Stimulated activated CD8-positive, alpha-beta memory T cell treated with anti-CD3 and anti-CD28 coated beads, Interleukin-7, amount 100 ng/mL, for 1 hour (primary cell): ENCODE data around the gene UBE2M.

Experiments used
- DNase-seq, 2 donors: peaks; one replicate each; pipeline ENCODE4 v3.0.0-alpha.2; 2020; ENCODE audit warnings: low read depth in 2 of 2

Gene UBE2M

DNA sequence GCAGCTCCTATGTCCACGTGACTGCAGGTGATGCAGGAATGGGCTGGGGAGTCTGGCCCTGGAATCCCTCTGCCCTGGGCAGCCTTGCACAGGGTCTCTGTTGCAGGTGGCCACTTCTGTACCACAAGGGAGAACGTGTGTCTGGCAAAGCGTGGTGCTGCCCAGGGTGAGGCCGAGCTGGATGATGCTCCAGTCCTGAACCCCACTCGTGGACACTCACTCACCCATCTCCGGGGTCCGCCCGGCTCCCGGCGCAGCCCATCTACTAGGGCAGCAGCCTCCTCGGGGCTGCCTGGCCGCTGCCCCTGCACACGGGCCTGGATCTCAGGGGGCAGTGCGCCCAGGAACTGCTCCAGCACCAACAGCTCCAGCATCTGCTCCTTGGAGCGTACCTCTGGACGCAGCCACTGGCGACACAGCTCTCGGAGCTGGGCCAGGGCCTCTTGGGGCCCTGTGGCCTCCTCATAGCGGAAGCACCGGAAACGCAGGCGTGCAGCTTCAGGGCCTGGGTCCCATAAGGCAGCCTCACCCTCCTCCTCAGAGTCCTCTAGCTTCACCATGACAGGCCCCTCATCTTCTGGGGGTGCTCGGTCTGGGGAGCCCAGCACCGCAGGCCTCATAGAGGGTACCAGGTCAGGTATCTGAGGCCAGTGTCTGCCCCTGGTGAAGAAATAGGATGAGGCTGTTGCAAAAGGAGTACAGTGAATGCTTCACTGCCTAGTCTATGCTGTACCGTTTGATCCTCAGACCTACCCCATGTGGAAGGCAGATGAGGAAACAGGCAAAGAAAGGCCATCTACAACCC lies 12.6 kb upstream of the UBE2M start:
- DNase-seq, result no peak

DNA sequence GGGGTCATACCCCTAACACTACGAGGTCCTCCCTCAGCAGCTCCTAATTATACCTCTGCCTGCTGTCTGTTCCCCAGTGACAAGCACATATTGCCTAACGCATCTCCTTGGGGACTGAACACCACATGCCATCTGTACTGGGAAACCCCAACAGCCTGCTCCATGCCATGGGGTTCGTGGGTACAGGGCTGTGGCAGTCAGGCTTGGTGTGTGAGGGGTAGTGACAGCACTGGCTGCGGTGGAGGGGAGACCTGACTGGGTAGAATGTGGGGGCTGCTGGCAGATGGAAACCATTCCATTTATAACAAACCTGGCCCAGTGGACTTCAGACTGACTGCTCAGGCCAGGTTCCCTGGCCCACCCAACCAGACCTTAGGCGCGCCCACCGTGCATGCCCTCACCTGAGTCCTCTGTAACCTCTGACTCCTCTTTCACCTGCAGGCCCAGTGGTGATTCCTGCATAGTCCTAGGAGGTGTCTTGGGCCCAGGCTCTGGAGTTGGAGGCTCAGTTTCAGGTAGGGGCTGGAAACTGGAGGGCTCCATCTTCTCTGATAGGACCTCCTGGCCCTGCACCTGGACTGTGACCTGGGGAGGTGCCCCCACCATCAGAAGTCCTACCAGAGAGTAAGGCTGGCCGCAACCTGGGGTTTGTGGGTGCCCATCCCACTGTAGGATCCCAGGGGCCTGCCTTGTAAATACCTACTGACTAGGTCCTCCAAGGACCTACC lies 11.7 kb upstream of the UBE2M start:
- no peak for DNase-seq

DNA sequence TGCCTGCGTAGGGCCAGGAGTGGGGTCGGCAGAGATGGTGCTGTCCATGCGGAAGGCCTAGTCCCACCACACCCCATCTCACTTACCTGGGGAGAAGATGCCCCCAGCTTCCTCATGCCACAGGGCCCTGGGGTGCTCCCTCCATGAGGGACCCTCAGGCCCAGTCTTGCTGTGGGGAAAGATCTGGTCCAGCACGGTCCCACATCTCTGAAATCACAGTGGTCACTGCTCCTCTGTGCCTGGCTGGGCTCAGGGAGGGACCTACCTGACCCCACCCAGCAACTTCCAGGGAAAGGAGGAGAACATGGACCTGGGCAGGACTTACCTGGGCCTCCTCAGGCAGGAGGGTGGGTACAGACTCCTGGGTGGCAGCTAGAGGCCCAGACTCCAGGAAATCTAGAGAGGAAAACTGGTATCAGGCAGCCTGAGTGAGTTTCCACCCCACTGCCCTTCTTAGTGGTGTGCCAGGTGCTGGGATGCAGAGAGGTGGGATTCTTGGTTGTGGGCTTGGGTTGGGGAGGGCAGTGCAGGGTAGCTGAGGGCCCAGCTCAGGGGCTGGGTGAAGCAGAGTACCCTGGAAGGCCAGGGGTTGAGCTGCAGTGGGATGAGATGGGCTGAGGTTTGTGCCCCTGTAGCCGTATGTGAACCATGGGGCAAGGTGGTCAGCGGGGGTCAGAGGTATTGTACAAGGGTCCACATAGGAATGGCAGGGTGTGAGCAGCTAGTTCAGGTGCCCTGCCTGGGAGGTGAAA lies 11.0 kb upstream of the UBE2M start:
- DNase-seq, result no peak

DNA sequence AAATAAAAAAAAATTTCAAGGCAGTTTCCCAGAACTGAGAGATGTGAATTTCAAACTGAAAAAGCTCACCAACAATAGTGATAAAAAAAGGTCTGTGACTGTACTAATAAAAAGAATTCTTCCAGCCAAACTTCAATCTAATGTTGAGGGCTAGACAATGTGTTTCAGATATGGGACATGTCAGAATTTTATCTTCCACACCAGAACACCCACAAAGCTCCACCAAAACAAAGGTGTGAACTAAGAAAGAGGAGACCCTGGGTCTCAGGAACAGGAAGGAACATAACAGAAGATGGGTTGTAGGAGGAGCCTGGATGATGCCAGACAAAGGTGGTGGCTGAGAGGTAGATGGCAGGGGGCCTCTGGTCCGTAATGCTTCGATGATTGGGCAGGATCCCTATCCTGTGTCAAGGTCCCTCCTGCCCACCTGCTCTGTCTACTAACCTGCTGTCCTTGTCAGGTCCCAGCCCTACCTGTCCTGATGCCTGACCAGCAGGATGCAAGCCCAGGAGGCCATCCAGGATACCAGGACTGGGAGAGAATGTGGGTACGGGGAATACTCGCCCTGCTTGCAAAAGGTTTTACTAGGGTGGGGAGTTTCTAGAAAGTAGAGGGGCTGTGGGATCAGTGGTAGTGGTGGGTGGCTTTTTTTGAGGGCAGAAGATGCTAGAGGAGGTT lies 10.2 kb upstream of the UBE2M start:
- DNase-seq, result no peak

DNA sequence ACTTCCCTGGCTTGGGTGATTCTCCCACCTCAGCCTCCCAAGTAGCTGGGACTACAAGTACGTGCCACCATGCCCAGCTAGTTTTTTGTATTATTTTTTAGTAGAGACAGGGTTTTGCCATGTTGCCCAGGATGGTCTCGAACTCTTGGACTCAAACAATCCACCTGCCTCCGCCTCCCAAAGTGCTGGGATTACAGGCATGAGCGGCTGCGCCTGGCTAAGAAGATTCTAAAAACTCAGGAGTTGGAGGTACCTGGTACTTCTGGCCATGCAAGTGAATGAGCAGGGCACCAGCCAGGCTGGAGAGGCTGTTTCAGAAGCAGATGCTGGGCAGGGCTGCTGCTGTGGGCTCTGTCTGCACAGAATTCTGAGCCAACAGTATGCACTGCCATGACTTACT lies 8.6 kb upstream of the UBE2M start:
- no peak for DNase-seq

DNA sequence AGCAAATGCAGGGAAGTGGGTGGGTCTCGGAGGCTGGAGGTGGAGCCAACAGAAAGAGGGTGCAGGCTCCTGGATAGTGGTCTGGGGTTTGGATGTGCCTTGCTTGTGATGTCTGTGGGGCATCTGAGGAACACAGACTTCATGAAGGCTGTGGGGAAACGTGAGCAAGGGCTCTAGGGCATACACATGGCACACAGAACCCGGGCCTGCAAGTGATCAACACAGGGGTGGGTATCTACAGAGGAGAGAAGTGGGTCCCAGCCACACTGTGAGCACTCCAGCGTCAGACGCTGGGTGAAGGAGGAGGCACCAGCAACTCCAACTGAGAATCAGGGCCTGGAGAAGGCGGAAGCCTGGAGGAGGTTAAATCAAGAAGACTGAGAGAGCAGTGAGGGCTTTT lies 5.4 kb upstream of the UBE2M start:
- no peak for DNase-seq

DNA sequence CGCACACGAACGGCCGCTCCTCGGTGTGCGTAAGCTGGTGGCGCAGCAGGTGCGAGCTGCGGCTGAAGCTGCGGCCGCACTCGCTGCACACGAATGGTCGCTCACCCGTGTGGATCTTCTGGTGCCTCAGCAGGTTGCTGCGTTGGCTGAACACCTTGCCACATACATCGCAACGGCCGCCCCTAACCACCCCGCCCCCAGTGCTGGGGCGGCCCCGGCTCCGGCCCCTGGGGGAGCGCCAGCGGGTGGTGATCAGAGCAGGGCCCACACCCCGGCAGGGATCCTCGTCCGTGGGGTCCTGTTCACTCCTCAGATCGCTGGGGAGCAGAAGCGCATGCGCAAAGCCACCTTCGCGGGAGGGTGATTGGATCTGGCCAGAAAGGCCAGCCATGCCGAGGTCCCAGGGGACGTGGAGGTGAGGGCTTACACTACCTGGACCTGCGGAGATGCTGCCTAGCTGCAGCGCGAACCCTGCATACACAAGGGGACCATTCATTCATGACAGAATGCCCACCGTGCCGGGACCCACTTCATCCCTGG lies 4.7 kb upstream of the UBE2M start:
- no peak for DNase-seq

DNA sequence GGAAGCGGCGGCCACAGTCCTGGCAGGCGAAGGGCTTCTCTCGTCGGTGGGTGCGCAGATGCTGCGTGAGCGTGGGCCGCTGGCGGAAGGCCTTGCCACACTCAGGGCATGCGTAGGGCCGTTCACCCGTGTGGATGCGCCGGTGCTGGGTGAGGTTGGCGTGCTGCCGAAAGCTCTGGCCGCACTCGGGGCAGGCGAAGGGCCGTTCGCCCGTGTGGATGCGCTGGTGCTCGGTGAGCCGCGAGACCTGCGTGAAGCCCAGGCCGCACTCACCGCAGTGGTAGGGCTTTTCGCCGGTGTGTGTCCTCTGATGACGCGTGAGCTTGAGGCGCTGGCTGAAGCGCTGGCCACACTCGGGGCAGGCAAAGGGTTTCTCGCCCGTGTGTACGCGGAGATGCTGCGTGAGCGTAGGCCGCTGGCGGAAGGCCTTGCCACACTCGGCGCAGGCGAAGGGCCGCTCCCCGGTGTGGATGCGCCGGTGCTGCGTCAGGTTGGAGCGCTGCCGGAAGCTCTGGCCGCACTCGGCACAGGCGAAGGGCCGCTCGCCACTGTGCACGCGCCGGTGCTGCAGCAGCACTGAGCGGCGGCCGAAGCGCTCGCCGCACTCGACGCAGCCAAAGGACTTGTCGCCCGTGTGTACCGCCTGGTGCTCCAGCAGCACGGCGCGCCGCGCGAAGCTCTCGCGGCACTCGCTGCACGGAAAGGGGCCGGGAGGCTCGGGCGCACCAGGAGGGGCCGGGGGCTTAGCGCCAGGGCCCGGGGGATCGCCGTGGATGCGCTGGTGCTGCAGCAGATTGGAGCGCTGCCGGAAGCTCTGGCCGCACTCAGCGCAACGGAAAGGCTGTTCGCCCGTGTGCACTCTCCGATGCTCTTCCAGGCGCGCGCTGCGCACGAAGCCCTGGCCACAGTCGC lies 4.0 kb upstream of the UBE2M start:
- DNase-seq, result no peak

DNA sequence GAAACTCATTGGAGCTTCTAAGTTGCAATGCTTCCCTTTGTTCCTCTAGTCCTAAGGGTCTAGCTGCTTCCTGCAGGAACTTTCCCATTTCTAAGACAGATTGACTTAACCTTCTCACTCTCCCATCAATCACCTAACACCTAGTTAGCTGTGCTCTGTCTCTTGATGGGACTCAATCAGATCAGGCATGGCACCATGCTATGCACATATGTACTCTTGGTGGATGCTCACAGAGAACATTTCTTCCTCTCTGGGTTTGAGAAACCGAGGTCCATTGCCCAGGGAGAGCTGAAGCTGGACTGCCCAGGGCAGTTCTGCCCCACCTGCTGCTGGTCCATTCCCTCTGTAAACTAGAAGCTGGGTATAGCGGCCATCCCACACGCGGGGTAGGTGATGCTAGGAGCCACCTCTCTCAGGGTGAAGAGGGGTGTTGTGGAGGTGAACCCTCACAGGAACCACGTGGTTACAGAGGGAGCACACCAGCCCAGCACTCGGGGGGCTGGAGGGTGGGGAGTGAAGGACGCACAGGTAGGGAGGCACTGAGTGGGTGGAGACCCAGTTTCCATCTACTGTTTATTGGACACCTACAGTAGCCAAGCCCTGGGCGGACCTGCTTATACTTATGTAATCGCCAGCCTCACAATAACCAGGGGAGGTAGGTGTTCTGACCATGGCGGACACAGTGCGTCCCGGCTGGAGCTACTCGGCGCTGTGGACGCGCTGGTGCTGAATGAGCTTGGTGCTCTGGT lies 3.1 kb upstream of the UBE2M start:
- DNase-seq, result no peak

DNA sequence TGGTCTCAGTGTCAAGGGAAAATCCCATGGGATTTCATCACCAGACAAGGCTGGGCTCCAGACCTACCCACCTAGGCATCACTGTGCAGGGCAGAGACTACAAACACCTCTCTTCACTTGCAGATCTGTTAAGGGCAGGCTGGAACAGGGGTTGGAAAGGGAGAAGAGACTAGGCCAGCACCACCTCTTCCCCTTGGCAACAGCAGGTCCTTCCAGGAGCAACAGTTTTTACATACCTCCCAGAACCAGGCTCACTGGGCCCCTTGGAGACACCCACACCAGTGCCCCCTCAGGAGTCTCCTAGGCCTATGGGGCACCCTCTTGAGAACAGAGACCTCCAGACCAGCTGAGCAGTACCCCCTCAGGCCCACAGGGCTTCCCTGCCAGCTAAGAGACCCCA lies 2.5 kb upstream of the UBE2M start:
- no peak for DNase-seq

DNA sequence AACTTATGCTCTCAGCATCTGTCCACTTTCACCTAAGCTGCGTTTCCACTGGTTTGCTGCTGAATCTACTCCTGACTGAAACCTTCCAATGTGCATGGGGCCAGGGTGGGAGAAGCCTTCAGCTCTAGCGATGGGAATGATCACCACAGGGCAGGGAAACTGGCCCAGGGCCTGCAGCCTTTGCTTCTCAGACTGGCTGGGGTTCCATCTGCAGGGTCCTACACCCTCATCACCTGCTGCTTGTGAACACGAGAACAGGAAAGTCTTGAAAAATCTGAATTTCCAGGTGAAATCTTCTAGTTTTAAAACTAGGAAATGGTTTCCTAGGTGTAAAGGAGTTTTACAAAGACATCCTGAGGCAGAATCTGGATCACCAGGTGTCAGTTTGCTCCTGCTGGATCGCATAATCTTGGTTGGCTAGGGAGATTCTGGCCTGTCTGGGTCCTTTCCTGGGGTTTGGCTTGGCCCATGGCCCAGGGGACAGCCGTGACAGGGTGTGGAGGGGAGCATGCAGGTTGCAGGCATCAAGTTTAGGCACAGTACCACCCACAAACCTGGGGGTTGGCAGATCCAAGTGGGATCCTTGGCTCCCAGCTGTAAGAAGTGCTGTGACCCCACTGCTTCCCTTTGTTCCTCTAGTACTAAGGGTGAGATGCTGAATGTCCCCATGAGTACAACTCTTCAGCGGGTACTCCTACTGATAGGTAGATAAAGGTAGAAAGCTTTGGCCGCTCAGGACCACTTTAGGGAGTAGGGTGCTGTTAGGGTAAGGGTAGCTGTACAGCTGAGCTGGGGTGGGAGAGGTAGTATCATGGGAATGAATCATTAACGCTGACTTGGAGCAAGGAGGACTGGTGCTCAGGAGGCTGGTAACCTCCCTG lies 1.8 kb upstream of the UBE2M start:
- no peak for DNase-seq

DNA sequence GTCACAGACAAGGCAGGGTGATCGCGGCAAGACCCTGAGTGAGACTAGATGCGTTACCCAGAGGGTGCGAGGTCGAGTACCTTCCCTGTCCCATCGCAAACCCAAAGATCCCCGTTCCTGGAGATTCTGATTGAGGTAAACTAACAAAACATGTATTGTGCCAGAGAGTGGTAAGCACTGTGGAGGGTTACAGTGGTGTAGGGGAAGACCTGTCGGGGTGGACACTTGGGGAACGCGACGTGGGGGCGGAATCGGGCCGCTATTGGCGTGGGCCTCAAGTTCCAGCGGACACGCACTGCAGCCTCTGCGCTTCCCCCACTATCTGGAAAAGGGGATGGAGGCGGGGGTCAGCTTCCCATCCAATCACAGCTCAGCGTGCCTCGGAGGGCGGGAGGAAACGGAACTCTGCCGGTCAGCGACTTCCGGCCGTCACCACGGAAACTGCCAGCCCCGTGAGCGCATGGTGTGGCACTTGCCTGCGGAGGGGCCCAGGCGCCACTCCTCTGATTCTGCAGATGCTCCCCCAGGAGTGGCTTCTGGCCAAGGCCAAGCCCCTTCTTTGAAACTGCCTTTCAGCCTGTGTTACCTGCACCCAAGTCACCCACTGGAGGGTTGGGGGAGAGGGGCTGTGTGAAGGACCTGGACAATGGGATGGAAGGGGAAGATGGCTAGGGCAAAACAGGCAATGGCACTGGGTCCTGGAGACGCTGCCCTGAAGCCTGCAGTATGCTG lies 1.0 kb upstream of the UBE2M start:
- no peak for DNase-seq

DNA sequence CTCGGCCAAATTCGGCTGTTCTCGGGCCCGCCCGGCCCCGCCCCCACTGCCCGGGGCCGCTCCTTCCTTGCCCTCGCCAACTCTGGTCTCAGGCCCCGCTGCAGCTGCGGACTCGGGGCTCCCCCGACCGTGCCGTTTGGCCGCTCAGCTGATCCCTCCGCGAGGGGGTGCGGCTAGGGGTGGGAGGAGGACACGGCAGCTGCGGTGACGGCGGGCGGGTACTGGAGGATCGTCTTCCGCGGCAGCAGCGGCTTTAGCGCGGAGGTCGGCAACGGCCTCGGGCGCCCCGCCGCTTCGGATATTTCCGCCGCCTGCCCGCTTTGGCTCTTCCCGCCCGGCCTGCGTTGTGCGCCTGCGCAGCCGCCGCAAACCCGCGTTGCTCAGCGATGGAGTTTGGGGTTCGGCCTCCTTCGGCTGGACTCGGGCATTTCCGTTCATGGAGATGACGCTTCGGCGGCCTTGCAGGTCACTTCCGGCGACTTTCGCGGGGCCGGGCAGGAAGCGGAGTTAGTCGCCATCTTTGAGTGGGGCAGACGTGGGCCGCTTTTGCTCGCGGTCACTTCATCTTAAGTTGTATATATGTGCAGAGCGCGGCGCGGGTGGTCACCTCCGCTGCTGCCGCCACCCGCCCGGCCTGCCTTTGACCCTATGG lies 338 bp upstream of the UBE2M start:
- peak; percentile 99 for DNase-seq

DNA sequence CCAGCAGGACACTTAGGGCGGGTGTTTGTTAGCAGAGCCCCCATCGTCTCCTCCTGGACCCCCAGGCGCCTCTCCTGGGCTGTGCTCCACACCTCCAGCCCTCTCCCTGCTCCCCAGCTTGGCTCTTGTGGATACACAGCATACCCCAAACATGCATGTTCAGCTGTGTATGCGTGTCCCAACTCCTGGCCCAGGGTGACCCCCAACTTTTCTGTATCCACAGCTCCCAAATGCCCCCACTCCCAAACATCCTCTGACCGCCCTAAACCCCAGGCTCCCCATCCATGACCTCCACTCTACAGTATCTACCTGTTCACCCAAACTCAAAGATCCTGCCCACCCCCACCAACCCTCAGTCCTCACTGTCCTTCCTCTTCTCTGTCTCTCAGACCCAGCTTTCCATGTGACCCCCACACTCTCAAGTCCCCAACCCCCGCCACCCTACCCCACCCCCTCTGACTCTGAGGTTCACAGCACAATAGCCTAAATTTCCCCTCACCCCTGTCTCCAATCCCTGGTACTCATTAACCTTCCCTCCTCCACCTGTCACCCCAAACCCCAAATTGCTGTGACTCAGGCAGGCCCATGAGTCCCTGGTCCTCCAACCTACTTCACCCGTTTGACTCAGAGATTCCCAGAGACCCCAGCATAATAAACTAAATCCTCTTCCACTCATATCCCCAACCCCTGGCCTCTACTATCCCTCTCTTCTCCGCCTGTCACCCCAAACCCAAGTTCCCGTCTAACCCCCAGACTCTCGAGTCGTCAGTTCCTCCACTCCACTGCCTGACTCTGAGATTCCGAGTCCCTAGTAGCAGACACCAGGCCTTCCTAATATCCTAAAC lies 968 bp downstream of the UBE2M start:
- DNase-seq, result no peak

DNA sequence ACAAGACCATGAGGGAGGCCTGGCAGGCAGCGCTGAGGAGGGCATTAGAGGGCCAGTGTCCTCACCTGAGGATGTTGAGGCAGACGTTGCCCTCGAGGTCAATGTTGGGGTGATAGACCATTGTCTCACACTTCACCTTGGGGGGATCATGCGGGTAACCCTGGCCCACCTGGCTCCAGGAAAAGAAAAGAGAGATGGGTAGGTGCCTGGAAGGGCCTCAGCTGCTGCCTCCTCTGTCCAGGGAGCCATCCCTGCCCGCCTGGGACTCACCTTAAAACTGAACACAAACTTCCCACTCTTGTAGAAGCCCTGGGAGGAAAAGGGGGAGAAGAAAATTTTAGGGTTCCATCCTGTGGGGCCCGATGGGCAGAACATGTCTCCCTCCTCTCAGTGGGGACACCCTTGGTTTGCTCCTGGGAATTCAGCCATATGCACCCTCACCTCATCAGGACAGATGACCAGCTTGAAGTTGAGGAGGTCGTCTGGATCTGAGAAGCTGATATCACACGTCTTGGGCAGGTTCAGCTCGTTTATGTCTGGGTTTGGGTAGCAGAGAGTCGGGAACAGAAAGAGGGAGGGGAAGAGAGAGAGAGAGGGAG lies 1.7 kb downstream of the UBE2M start:
- no peak for DNase-seq

DNA sequence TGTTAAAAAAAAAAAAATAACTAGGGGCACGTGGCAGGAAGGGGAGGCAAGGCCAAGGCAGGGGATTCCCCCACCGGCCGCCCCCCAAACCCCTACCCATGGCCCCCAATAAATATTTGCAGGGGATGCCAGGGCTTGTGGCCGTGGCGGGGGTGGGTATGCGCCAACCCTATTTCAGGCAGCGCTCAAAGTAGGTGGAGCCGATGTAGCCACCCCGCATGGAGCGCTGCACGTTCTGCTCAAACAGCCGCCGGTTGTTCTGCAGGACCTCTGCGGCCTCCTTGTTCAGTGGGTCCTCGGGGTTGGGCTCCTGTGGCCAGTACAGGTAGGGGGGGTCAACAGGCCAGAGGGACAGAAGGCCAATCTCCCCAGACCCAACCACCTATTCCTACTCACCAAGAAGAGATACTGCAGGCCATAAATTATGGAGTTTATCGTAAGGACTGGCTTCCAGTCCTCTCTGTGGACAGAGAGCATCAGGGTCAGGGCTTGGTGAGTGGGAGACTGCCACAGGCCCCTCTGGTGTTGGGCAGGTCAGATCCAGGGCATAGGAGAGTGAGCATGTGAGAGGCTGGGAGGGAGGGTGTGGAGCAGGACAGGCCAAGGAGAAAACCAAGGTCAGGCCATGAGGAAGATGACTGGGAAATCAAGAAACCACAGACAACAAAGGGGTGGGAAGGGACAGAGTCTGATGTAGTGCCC lies 2.3 kb downstream of the UBE2M start:
- DNase-seq, result no peak
